PC-9 (cell line): ENCODE results near the gene IQCH.

Source experiments
- CTCF ChIP-seq: fragments of 200-600 bp; sonication (generic); conservative IDR thresholded peaks from 2 replicates; pipeline ENCODE4 v1.6.1; 2017; ENCODE audit warnings: mixed run types, antibody characterized with exemption, mild to moderate bottlenecking, moderate library complexity
- EZH2 ChIP-seq: fragments of 200-600 bp; sonication (generic); IDR thresholded peaks from 2 replicates; pipeline ENCODE4 v1.8.0; 2017; ENCODE audit warnings: antibody characterized with exemption, low read depth

GRCh38 chr15:67479781-67480505 is 225.4 kb downstream of the IQCH start:
- no peak for TF ChIP-seq CTCF
- no peak for TF ChIP-seq EZH2
